Naive thymus-derived CD4-positive, alpha-beta T cell (primary cell): ENCODE measurements around the gene C1orf105. TPM values are rescaled to one million over a fixed set of nuclear protein-coding genes. Genes with fewer than 3 reads are reported as not detected.

Source experiments
- ATAC-seq: fragments of 150-1000 bp; cut with Tn5 transposase; 2 replicates; pipeline ENCODE4 v1.10.0; 2021; ENCODE audit warnings: mild to moderate bottlenecking, moderate library complexity
- CTCF ChIA-PET: fragments of 350-600 bp; sonication (Branson Sonifier 250); formaldehyde crosslinking; loops from one replicate; lab custom pipeline; 2021; ENCODE audit warnings: antibody characterized with exemption; lab: Charles Lee
- POLR2A ChIA-PET: fragments of 350-600 bp; sonication (Branson Sonifier 250); formaldehyde crosslinking; loops from one replicate; lab custom pipeline; 2021; ENCODE audit warnings: antibody characterized with exemption, inconsistent platforms; lab: Charles Lee
- DNase-seq, 9 donors: peaks; one replicate each; pipeline versions ENCODE4 v3.0.0 to v3.0.0-alpha.2; 2020 to 2022; ENCODE audit warnings: mixed read lengths in 1 of 9
- H3K27ac ChIP-seq: one replicate; pipeline ENCODE4 v1.7.0; 2013; ENCODE audit warnings: mild to moderate bottlenecking, low read depth, low read length, moderate library complexity
- H3K27me3 ChIP-seq, 2 donors: one replicate each; pipeline ENCODE4 v1.7.0; 2013; ENCODE audit warnings: low read length in 2 of 2, mild to moderate bottlenecking in 2 of 2, moderate library complexity in 2 of 2; ENCODE audit not compliant: control insufficient read depth in 2 of 2, insufficient read depth in 2 of 2
- H3K36me3 ChIP-seq, 3 experiments: 1 replicate in 2 of 3; 2 replicates in 1 of 3; pipeline ENCODE4 v1.7.0; 2013; ENCODE audit warnings: low read length in 3 of 3, mild to moderate bottlenecking in 3 of 3, moderate library complexity in 1 of 3; ENCODE audit not compliant: insufficient read depth in 3 of 3, control insufficient read depth in 2 of 3
- H3K4me1 ChIP-seq, 2 donors: one replicate each; pipeline ENCODE4 v1.7.0; 2013; ENCODE audit warnings: low read length in 2 of 2, mild to moderate bottlenecking in 2 of 2, moderate library complexity in 1 of 2; ENCODE audit not compliant: control insufficient read depth in 2 of 2, insufficient read depth in 2 of 2
- H3K4me3 ChIP-seq: 2 replicates; pipeline ENCODE4 v1.7.0; 2013; ENCODE audit warnings: mild to moderate bottlenecking, low read length
- H3K9me3 ChIP-seq, 3 experiments: 1 replicate in 2 of 3; 2 replicates in 1 of 3; pipeline ENCODE4 v1.7.0; 2013; ENCODE audit warnings: low read length in 3 of 3; ENCODE audit not compliant: control insufficient read depth in 2 of 3
- H3K27ac Mint-ChIP-seq, 9 donors: one replicate each; pipeline ENCODE4 v1.8.0; 2020 to 2022; ENCODE audit warnings: mixed read lengths in 9 of 9, mild to moderate bottlenecking in 8 of 9, moderate library complexity in 5 of 9, inconsistent platforms in 2 of 9
- H3K27me3 Mint-ChIP-seq, 5 donors: one replicate each; pipeline ENCODE4 v1.8.0; 2021 to 2022; ENCODE audit warnings: mixed read lengths in 5 of 5, mild to moderate bottlenecking in 1 of 5
- H3K36me3 Mint-ChIP-seq, 5 donors: one replicate each; pipeline ENCODE4 v1.8.0; 2020 to 2022; ENCODE audit warnings: mixed read lengths in 5 of 5, mild to moderate bottlenecking in 3 of 5, inconsistent platforms in 1 of 5
- H3K4me1 Mint-ChIP-seq, 7 donors: one replicate each; pipeline ENCODE4 v1.8.0; 2020 to 2022; ENCODE audit warnings: mixed read lengths in 7 of 7, mild to moderate bottlenecking in 3 of 7, inconsistent platforms in 1 of 7
- H3K4me3 Mint-ChIP-seq, 10 donors: one replicate each; pipeline ENCODE4 v1.8.0; 2020 to 2022; ENCODE audit warnings: mild to moderate bottlenecking in 10 of 10, mixed read lengths in 10 of 10, moderate library complexity in 6 of 10, inconsistent platforms in 2 of 10
- H3K9me3 Mint-ChIP-seq, 11 donors: one replicate each; pipeline ENCODE4 v1.8.0; 2020 to 2022; ENCODE audit warnings: mixed read lengths in 11 of 11, mild to moderate bottlenecking in 4 of 11, inconsistent platforms in 1 of 11, moderate library complexity in 1 of 11
- intact Hi-C, 2 donors: fragments of 100-400 bp; cut with micrococcal nuclease; formaldehyde crosslinking; loops; one replicate each; pipeline ENCODE4 v1.15.1; 2023
- polyA plus RNA-seq, 2 donors: library from polyadenylated mRNA; unstranded; fragments of 300-500 nt; fragmentation: Illumina TruSeq; gene quantifications; one replicate each; pipeline ENCODE4 v1.2.3, GENCODE V29; 2021
- total RNA-seq, 6 experiments: library from RNA in 5 of 6; stranded (reverse) in 5 of 6; gene quantifications; 1 replicate in 5 of 6; 2 replicates in 1 of 6; pipeline ENCODE4 v1.2.3 and lab custom pipeline; 2021 to 2026

Gene C1orf105
- total and polyA plus RNA-seq, 7 experiments from 2014 or later = 0.86 TPM; not detected in 6

DNA sequence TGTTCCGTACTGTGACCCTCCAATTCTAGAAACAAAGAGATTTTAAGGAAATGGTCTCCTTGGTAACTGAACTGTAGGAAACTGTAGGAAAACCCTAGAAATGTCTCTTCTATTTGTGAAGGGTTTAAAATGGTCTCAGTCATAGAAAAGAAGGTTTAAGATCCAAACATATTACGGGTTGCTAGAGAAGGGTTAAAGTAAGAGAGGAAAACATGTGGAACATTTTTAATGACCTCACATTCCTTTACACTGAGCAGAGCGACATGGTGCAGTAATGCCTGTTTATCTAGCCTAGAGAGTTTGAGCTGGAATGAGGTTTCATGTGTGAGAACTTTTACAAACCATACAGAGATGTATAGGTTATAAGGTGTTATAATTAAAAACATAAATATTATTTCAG, 36.9 kb upstream of the C1orf105 start:
- Histone ChIP-seq H3K27ac (no peak overlapping the region), H3K9me3 (no peaks in the 10 kb centered on the region), H3K36me3 (no peaks in the 10 kb centered on the region), H3K4me3 (no peak overlapping the region), H3K27me3 (no peaks in the 10 kb centered on the region), H3K4me1 (peaks cover 10 to 18% of the 10 kb centered on the region in 2 donors)
- DNase-seq (no peak), ATAC-seq (no peak)
- H3K27me3 Mint-ChIP-seq = peaks cover 0 to 3% (median 0%) of the 10 kb centered on the region in 5 donors
- no peak overlapping the region for H3K4me3 Mint-ChIP-seq
- H3K9me3 Mint-ChIP-seq = peaks cover 0 to 2% (median 0%) of the 10 kb centered on the region in 11 donors
- peaks cover 12 to 46% (median 42%) of the 10 kb centered on the region in 7 donors for H3K4me1 Mint-ChIP-seq
- CTCF ChIA-PET = interaction anchor here (3.2 kb wide), 1 partner anchor 10 kb away, joined by 15 read pairs; no protein-coding TSS in a partner anchor
- peak overlapping the region in 2 of 9 donors; percentile 26 to 50 for H3K27ac Mint-ChIP-seq
- H3K36me3 Mint-ChIP-seq = peaks cover 0 to 14% (median 7%) of the 10 kb centered on the region in 5 donors
- intact Hi-C loops = loop anchor here in 1 of 2 donors (5.0 kb wide), 3 partner anchors 91 to 381 kb away; no protein-coding TSS in a partner anchor
- POLR2A ChIA-PET = interaction anchor here (10.5 kb wide), 1 partner anchor 11 kb away, joined by 94 read pairs; no protein-coding TSS in a partner anchor

DNA sequence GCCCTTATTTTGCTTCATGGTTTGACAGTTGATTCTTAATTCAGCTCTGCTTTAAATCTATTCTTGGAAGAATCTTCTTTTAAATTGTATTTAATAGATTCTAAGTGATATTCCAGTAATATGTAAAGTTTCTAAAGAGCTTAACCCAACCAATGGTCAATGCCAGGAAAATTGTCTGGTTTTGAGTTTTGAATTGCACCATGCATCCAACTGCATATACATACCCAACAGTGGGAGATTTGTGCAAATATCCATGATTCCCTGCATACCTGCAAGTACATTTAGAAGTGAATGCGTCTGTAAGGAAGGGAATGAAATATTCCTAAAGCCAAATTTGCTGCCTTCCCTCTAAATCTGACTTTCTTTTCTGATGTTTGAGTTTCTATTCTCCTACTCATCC, 35.8 kb upstream of the C1orf105 start:
- intact Hi-C loops = loop anchor here in 1 of 2 donors (5.0 kb wide), 3 partner anchors 92 to 382 kb away; no protein-coding TSS in a partner anchor

DNA sequence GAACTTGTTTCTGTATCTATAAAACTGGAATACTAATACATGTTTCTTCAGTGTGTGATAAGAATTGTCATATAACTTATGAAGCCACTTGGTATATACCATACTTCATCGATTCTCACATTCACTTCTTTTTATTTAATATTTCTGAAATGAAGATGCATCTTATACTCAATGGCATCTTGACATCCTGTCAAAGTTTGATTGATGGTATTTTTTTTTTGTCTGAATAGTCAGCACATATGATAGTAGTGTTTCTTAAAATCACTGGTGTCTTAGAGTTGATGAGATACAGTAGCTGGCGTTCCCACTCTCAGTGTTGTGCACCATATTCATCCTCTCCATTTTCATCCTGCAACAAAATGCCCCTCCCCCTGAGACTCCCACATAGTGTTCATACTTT, 34.4 kb upstream of the C1orf105 start:
- no peaks in the 10 kb centered on the region for H3K9me3 ChIP-seq
- H3K27me3 ChIP-seq = no peaks in the 10 kb centered on the region
- Mint-ChIP-seq H3K4me3 (no peak overlapping the region), H3K36me3 (peaks cover 0 to 9% (median 7%) of the 10 kb centered on the region in 5 donors), H3K27me3 (peaks cover 0 to 6% (median 0%) of the 10 kb centered on the region in 5 donors), H3K27ac (no peak overlapping the region), H3K4me1 (peaks cover 6 to 31% (median 27%) of the 10 kb centered on the region in 7 donors), H3K9me3 (peaks cover 0 to 2% (median 0%) of the 10 kb centered on the region in 11 donors)
- H3K27ac ChIP-seq = no peak overlapping the region
- intact Hi-C loops = no loop called here
- CTCF ChIA-PET = interaction anchor here (1.2 kb wide), 1 partner anchor 13 kb away, joined by 3 read pairs; no protein-coding TSS in a partner anchor
- no peaks in the 10 kb centered on the region for H3K36me3 ChIP-seq
- POLR2A ChIA-PET = interaction anchor here (0.6 to 10.5 kb wide), 5 partner anchors 9 to 528 kb away, joined by 3 to 94 read pairs (median 5); no protein-coding TSS in a partner anchor
- DNase-seq = no peak
- ATAC-seq = no peak
- H3K4me3 ChIP-seq = no peak overlapping the region
- peaks cover 0 to 8% of the 10 kb centered on the region in 2 donors for H3K4me1 ChIP-seq

More for the DNA sequence above, 35.8 kb upstream of the C1orf105 start:
- no peak for ATAC-seq
- Mint-ChIP-seq H3K4me3 (no peak overlapping the region), H3K27ac (no peak overlapping the region), H3K36me3 (peaks cover 0 to 9% (median 7%) of the 10 kb centered on the region in 5 donors), H3K4me1 (peaks cover 12 to 37% (median 33%) of the 10 kb centered on the region in 7 donors), H3K27me3 (peaks cover 0 to 3% (median 0%) of the 10 kb centered on the region in 5 donors), H3K9me3 (peaks cover 0 to 2% (median 0%) of the 10 kb centered on the region in 11 donors)
- DNase-seq = no peak
- Histone ChIP-seq H3K27ac (no peak overlapping the region), H3K36me3 (no peaks in the 10 kb centered on the region), H3K9me3 (no peaks in the 10 kb centered on the region), H3K27me3 (no peaks in the 10 kb centered on the region), H3K4me3 (no peak overlapping the region), H3K4me1 (peaks cover 10 to 17% of the 10 kb centered on the region in 2 donors)
- POLR2A ChIA-PET = interaction anchor here (0.6 to 10.5 kb wide), 2 partner anchors 10 to 41 kb away, joined by 3 to 94 read pairs; no protein-coding TSS in a partner anchor
- CTCF ChIA-PET = interaction anchor here (3.2 kb wide), 1 partner anchor 9 kb away, joined by 15 read pairs; no protein-coding TSS in a partner anchor

DNA sequence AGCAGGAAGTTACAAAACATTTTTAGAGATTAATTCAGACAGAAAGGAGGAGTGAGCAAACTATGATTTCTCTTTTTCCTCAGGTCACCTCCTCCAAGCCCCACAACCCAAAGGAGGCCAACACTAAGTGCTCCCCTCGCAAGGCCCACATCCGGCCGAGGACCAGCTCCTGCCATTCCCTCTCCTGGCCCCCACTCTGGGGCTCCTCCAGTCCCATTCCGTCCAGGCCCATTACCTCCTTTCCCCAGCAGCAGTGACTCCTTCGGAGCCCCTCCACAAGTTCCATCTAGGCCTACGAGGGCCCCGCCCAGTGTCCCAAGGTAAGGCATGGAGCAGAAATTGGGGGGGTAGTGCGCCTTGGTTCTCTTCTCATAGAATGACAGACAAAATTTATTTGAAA, 32.0 kb upstream of the C1orf105 start:
- H3K27me3 ChIP-seq = no peaks in the 10 kb centered on the region
- intact Hi-C loops = no loop called here
- CTCF ChIA-PET = no interaction called here
- peaks cover 3 to 7% of the 10 kb centered on the region in 2 donors for H3K4me1 ChIP-seq
- H3K27ac ChIP-seq = no peak overlapping the region
- DNase-seq (no peak), ATAC-seq (no peak)
- peaks cover 0 to 19% (median 0%) of the 10 kb centered on the region in 5 donors for H3K27me3 Mint-ChIP-seq
- no peak overlapping the region for H3K4me3 Mint-ChIP-seq
- no peak overlapping the region for H3K4me3 ChIP-seq
- H3K36me3 Mint-ChIP-seq = peaks cover 0 to 9% (median 7%) of the 10 kb centered on the region in 5 donors
- POLR2A ChIA-PET = no interaction called here
- H3K27ac Mint-ChIP-seq = no peak overlapping the region
- H3K4me1 Mint-ChIP-seq = peaks cover 8 to 28% (median 24%) of the 10 kb centered on the region in 7 donors
- H3K36me3 ChIP-seq = no peaks in the 10 kb centered on the region
- no peaks in the 10 kb centered on the region for H3K9me3 ChIP-seq
- peaks cover 0 to 2% (median 0%) of the 10 kb centered on the region in 11 donors for H3K9me3 Mint-ChIP-seq

DNA sequence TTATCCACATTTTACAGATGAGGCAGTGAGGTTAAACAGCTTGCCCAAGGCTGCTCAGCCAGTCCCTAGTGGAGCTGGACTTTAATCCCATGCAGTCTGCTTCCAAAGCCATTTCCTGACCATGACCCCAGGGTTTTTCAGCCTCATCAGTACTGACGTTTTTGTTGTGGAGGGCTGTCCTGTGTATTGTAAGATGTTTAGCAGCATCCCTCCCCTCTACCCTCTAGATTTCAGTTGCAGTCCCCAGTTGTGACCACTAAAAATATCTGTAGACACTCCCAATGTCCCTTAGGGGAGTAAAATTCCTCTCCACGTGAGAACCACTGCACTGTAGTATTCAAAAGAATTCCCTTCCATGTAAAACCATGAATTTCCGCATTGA, 30.2 kb upstream of the C1orf105 start:
- Histone ChIP-seq H3K27me3 (no peaks in the 10 kb centered on the region), H3K4me1 (peaks cover 17 to 25% of the 10 kb centered on the region in 2 donors), H3K4me3 (no peak overlapping the region), H3K9me3 (no peaks in the 10 kb centered on the region), H3K27ac (no peak overlapping the region), H3K36me3 (no peaks in the 10 kb centered on the region)
- no peak for DNase-seq
- ChIA-PET CTCF (interaction anchor here (1.0 kb wide), 1 partner anchor 43 kb away, joined by 3 read pairs; no protein-coding TSS in a partner anchor), POLR2A (interaction anchor here (0.7 to 11.7 kb wide), 5 partner anchors 10 to 179 kb away, joined by 3 to 94 read pairs (median 3); no protein-coding TSS in a partner anchor)
- peaks cover 0 to 16% (median 0%) of the 10 kb centered on the region in 5 donors for H3K27me3 Mint-ChIP-seq
- H3K36me3 Mint-ChIP-seq = peaks cover 0 to 14% (median 4%) of the 10 kb centered on the region in 5 donors
- peak overlapping the region in 3 of 9 donors; percentile 8 to 81 (median 74) for H3K27ac Mint-ChIP-seq
- peak overlapping the region in 1 of 10 donors; percentile 26 for H3K4me3 Mint-ChIP-seq
- no peak for ATAC-seq
- H3K4me1 Mint-ChIP-seq = peaks cover 23 to 46% (median 42%) of the 10 kb centered on the region in 7 donors
- intact Hi-C loops = loop anchor here in 1 of 2 donors (5.0 to 10.0 kb wide), 2 partner anchors 118 to 735 kb away; partner anchors contain the start of gene MYOC
- H3K9me3 Mint-ChIP-seq = peaks cover 0 to 2% (median 0%) of the 10 kb centered on the region in 11 donors

DNA sequence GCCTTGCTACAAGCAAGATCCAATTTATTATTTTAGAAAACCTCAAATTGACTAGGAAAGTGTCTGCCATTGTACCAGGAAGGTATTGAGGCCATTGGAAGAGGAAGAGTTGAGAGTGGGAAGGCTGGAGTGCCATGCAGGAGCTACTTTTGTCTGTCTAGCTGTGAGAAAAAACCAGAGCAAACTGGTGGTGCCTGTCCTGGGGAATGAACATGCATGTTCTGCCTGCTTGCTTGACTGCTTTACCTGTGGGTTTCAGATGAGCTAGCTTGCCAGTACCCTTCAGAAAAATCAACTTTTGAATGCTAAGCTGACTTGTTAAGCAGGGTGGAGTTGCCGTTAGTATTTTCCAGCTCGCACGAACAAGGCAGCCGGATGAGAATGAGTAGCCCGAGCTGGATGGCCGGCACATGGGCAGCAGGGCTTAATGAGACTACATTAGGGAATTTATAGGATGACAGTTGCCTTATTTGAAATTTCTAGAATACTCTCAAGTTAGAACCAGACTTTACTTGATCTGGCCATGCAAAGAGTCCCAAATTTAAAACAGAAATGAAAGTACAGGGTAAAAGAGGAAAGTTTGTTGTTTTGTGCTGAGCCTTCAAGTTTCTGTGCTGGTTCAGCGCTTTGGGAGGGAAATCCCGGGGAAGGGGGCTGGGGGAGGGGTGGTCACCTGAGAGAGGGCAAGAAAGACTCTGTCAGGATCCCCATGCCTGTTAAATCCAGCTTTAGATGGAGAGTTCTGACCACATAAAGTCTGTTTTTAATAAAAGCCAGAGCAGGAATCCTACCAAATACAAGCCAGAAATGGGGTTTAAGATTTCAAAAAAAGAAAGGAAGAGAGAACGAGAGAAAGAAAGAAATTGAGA, 29.6 kb upstream of the C1orf105 start:
- Histone ChIP-seq H3K27me3 (no peaks in the 10 kb centered on the region), H3K9me3 (no peaks in the 10 kb centered on the region), H3K4me1 (peaks cover 17 to 32% of the 10 kb centered on the region in 2 donors), H3K4me3 (no peak overlapping the region), H3K36me3 (no peaks in the 10 kb centered on the region), H3K27ac (no peak overlapping the region)
- ChIA-PET POLR2A (interaction anchor here (0.7 to 11.7 kb wide), 6 partner anchors 10 to 179 kb away, joined by 3 to 94 read pairs (median 4); no protein-coding TSS in a partner anchor), CTCF (no interaction called here)
- Mint-ChIP-seq H3K27me3 (peaks cover 0 to 16% (median 0%) of the 10 kb centered on the region in 5 donors), H3K27ac (peak overlapping the region in 4 of 9 donors; percentile 10 to 87 (median 78)), H3K9me3 (peaks cover 0 to 2% (median 0%) of the 10 kb centered on the region in 11 donors), H3K4me1 (peaks cover 23 to 52% (median 48%) of the 10 kb centered on the region in 7 donors), H3K36me3 (peaks cover 0 to 14% (median 4%) of the 10 kb centered on the region in 5 donors), H3K4me3 (peak overlapping the region in 3 of 10 donors; percentile 13 to 37 (median 26))
- intact Hi-C loops = loop anchor here in 1 of 2 donors (5.0 to 10.0 kb wide), 2 partner anchors 119 to 736 kb away; partner anchors contain the start of gene MYOC
- no peak for ATAC-seq
- no peak for DNase-seq
